HEK293 (cell line): ENCODE data around the gene CCT3.

Experiments
- EGR2 ChIP-seq: fragments of 450-650 bp; formaldehyde crosslinking; IDR thresholded peaks from 2 replicates; pipeline ENCODE4 v1.5.1; 2016; ENCODE audit warnings: low read depth, missing biosample characterization, missing genetic modification characterization
- IKZF3 ChIP-seq: fragments of 450-650 bp; IDR thresholded peaks from 2 replicates; pipeline ENCODE4 v1.5.0; 2018; ENCODE audit warnings: missing biosample characterization, mild to moderate bottlenecking, missing genetic modification characterization, moderate library complexity
- INSM2 ChIP-seq: fragments of 450-650 bp; formaldehyde crosslinking; IDR thresholded peaks from 2 replicates; pipeline ENCODE4 v1.5.1; 2016; ENCODE audit warnings: missing biosample characterization, missing genetic modification characterization
- OSR2 ChIP-seq: fragments of 450-650 bp; formaldehyde crosslinking; IDR thresholded peaks from 2 replicates; pipeline ENCODE4 v1.5.1; 2016; ENCODE audit warnings: missing biosample characterization, missing genetic modification characterization
- PATZ1 ChIP-seq: fragments of 450-650 bp; formaldehyde crosslinking; IDR thresholded peaks from 2 replicates; pipeline ENCODE4 v1.5.1; 2016; ENCODE audit warnings: missing biosample characterization, missing genetic modification characterization
- SP3 ChIP-seq: fragments of 450-650 bp; formaldehyde crosslinking; IDR thresholded peaks from 2 replicates; pipeline ENCODE4 v1.5.1; 2016; ENCODE audit warnings: missing biosample characterization, missing genetic modification characterization
- TSHZ1 ChIP-seq: fragments of 450-650 bp; formaldehyde crosslinking; IDR thresholded peaks from 2 replicates; pipeline ENCODE4 v1.5.1; 2016; ENCODE audit warnings: missing biosample characterization, missing genetic modification characterization, borderline replicate concordance
- ZBTB6 ChIP-seq: fragments of 450-650 bp; formaldehyde crosslinking; IDR thresholded peaks from 2 replicates; pipeline ENCODE4 v1.5.1; 2017; ENCODE audit warnings: missing biosample characterization, missing genetic modification characterization
- ZFP69B ChIP-seq: fragments of 450-650 bp; formaldehyde crosslinking; IDR thresholded peaks from 2 replicates; pipeline ENCODE4 v1.5.1; 2016; ENCODE audit warnings: missing biosample characterization, missing genetic modification characterization
- ZNF16 ChIP-seq: fragments of 450-650 bp; formaldehyde crosslinking; IDR thresholded peaks from 2 replicates; pipeline ENCODE4 v1.5.1; 2016; ENCODE audit warnings: low read depth, missing biosample characterization, missing genetic modification characterization
- ZNF211 ChIP-seq: fragments of 450-650 bp; formaldehyde crosslinking; IDR thresholded peaks from 2 replicates; pipeline ENCODE4 v1.5.1; 2016; ENCODE audit warnings: low read depth, missing biosample characterization, missing genetic modification characterization
- ZNF223 ChIP-seq: fragments of 450-650 bp; formaldehyde crosslinking; IDR thresholded peaks from 2 replicates; pipeline ENCODE4 v1.5.1; 2016; ENCODE audit warnings: missing biosample characterization, missing genetic modification characterization
- ZNF335 ChIP-seq: fragments of 450-650 bp; formaldehyde crosslinking; conservative IDR thresholded peaks from 2 replicates; pipeline ENCODE4 v1.5.1; 2016; ENCODE audit warnings: missing biosample characterization, missing genetic modification characterization
- ZNF473 ChIP-seq: fragments of 450-650 bp; formaldehyde crosslinking; IDR thresholded peaks from 2 replicates; pipeline ENCODE4 v1.5.1; 2017; ENCODE audit warnings: missing biosample characterization, missing genetic modification characterization
- ZNF48 ChIP-seq: fragments of 450-650 bp; formaldehyde crosslinking; IDR thresholded peaks from 2 replicates; pipeline ENCODE4 v1.5.1; 2016; ENCODE audit warnings: missing biosample characterization, missing genetic modification characterization
- ZNF510 ChIP-seq: fragments of 450-650 bp; formaldehyde crosslinking; IDR thresholded peaks from 2 replicates; pipeline ENCODE4 v1.5.1; 2018; ENCODE audit warnings: mild to moderate bottlenecking, missing genetic modification characterization, missing biosample characterization; ENCODE audit not compliant: insufficient replicate concordance
- ZNF549 ChIP-seq: fragments of 450-650 bp; IDR thresholded peaks from 2 replicates; pipeline ENCODE4 v1.5.1; 2018; ENCODE audit warnings: missing biosample characterization, missing genetic modification characterization, mild to moderate bottlenecking, inconsistent platforms, moderate library complexity
- ZNF580 ChIP-seq: fragments of 450-650 bp; formaldehyde crosslinking; IDR thresholded peaks from 2 replicates; pipeline ENCODE4 v1.5.1; 2016; ENCODE audit warnings: missing biosample characterization, missing genetic modification characterization
- ZNF600 ChIP-seq: fragments of 450-650 bp; formaldehyde crosslinking; IDR thresholded peaks from 2 replicates; pipeline ENCODE4 v1.5.1; 2016; ENCODE audit warnings: missing biosample characterization, missing genetic modification characterization
- ZNF621 ChIP-seq: fragments of 450-650 bp; formaldehyde crosslinking; IDR thresholded peaks from 2 replicates; pipeline ENCODE4 v1.5.1; 2017; ENCODE audit warnings: missing biosample characterization, missing genetic modification characterization
- ZNF639 ChIP-seq: fragments of 450-650 bp; formaldehyde crosslinking; IDR thresholded peaks from 2 replicates; pipeline ENCODE4 v1.5.1; 2016; ENCODE audit warnings: missing biosample characterization, missing genetic modification characterization
- ZNF704 ChIP-seq: fragments of 450-650 bp; formaldehyde crosslinking; IDR thresholded peaks from 2 replicates; pipeline ENCODE4 v1.5.1; 2016; ENCODE audit warnings: missing biosample characterization, missing genetic modification characterization
- ZNF76 ChIP-seq: fragments of 450-650 bp; formaldehyde crosslinking; IDR thresholded peaks from 2 replicates; pipeline ENCODE4; 2016; ENCODE audit warnings: low read depth, missing biosample characterization, missing genetic modification characterization, borderline replicate concordance
- ZNF777 ChIP-seq: fragments of 450-650 bp; formaldehyde crosslinking; IDR thresholded peaks from 2 replicates; pipeline ENCODE4 v1.5.1; 2017; ENCODE audit warnings: missing biosample characterization, missing genetic modification characterization, borderline replicate concordance
- ZSCAN4 ChIP-seq: fragments of 450-650 bp; formaldehyde crosslinking; IDR thresholded peaks from 2 replicates; pipeline ENCODE4 v1.5.1; 2017; ENCODE audit warnings: missing biosample characterization, missing genetic modification characterization

CCT3 gene

GRCh38 chr1:156282479-156283222 lies 55.4 kb downstream of the CCT3 start, which contains the start of gene SMG5 (continued):
- 0 out of 2 replicates have a peak, but pooled peaks have one; percentile 12 for TF ChIP-seq ZSCAN4 (tag by site-specific recombination)
- peak; percentile 90 for TF ChIP-seq ZFP69B (tag by site-specific recombination)
- TF ChIP-seq ZNF211 (tag by site-specific recombination), result no peak
- TF ChIP-seq IKZF3 (tag by site-specific recombination), result peak; percentile 86
- TF ChIP-seq EGR2 (tag by site-specific recombination), result peak; percentile 63; the same call in 1 of the 2 replicates
- peak; percentile 95 for TF ChIP-seq ZNF76 (tag by site-specific recombination)
- peak; percentile 99 for TF ChIP-seq ZNF580 (tag by site-specific recombination)
- 0 out of 2 replicates have a peak, but pooled peaks have one; percentile 37 for TF ChIP-seq OSR2
- TF ChIP-seq TSHZ1 (tag by site-specific recombination), result peak; percentile 86; the same call in 1 of the 2 replicates
- TF ChIP-seq ZNF16 (tag by site-specific recombination), result no peak
- peak; percentile 21; the same call in 1 of the 2 replicates for TF ChIP-seq ZBTB6 (tag by site-specific recombination)
- TF ChIP-seq ZNF704 (tag by site-specific recombination), result no peak
- TF ChIP-seq ZNF600, result peak; percentile 28; the same call in 1 of the 2 replicates
- TF ChIP-seq ZNF510 (tag by site-specific recombination), result no peak
- TF ChIP-seq ZNF48 (tag by site-specific recombination), result no peak
- peak; percentile 92 for TF ChIP-seq SP3 (tag by site-specific recombination)
- peak; percentile 64; the same call in 1 of the 2 replicates for TF ChIP-seq PATZ1
- no peak for TF ChIP-seq ZNF223
- TF ChIP-seq ZNF335, result peak; percentile 94
- TF ChIP-seq ZNF639 (tag by site-specific recombination), result peak; percentile 97
- no peak for TF ChIP-seq ZNF549 (tag by site-specific recombination)
- TF ChIP-seq ZNF621 (tag by site-specific recombination), result no peak
- TF ChIP-seq INSM2, result peak; percentile 69
- no peak for TF ChIP-seq ZNF777 (tag by site-specific recombination)
- TF ChIP-seq ZNF473 (tag by site-specific recombination), result no peak
